PC-3 (cell line): Measurements from ENCODE around the gene DCTN2. TPM values are rescaled to one million over a fixed set of nuclear protein-coding genes. Genes with fewer than 3 reads are reported as not detected.

Source experiments
- ATAC-seq: fragments of 200-7000 bp; cut with Tn5 transposase; 2 replicates; pipeline ENCODE4 v1.9.1; 2020; ENCODE audit warnings: mild to moderate bottlenecking, moderate library complexity
- BruUV-seq: library from RNA; stranded (reverse); fragments of 400-500 nt; replicated peaks from 2 replicates; lab custom pipeline; 2021; lab: Mats Ljungman, UMichigan
- CTCF ChIA-PET: fragments of 300-600 bp; sonication (Branson Sonifier 250); formaldehyde crosslinking; loops from one replicate; lab custom pipeline; 2022; ENCODE audit warnings: antibody characterized with exemption; lab: Charles Lee
- POLR2A ChIA-PET: fragments of 300-600 bp; sonication (Branson Sonifier 250); formaldehyde crosslinking; loops from one replicate; lab custom pipeline; 2022; ENCODE audit warnings: antibody characterized with exemption; ENCODE audit not compliant: unreplicated experiment; lab: Charles Lee
- DNase-seq: peaks from one replicate; pipeline ENCODE4 v3.0.0-alpha.2; 2015
- H2AFZ ChIP-seq: fragments of 300-600 bp; sonication (generic); 2 replicates; pipeline ENCODE4 v1.6.0; 2016; ENCODE audit warnings: antibody characterized with exemption, low read length
- H3F3A ChIP-seq: fragments of 300-600 bp; sonication (generic); one replicate; pipeline ENCODE4 v1.6.0; 2017; ENCODE audit warnings: antibody characterized with exemption, low read length, control low read depth, mild to moderate bottlenecking; ENCODE audit not compliant: unreplicated experiment
- H3K27ac ChIP-seq: fragments of 300-600 bp; sonication (generic); 2 replicates; pipeline ENCODE4 v1.5.1; 2016; ENCODE audit warnings: mild to moderate bottlenecking, low read length
- H3K27me3 ChIP-seq: fragments of 300-600 bp; sonication (generic); 2 replicates; pipeline ENCODE4 v1.6.1; 2016; ENCODE audit warnings: low read length, mixed read lengths
- H3K36me3 ChIP-seq: fragments of 300-600 bp; sonication (generic); 2 replicates; pipeline ENCODE4 v1.6.1; 2016; ENCODE audit warnings: low read depth, mixed run types, low read length, mixed read lengths
- H3K4me1 ChIP-seq: fragments of 300-600 bp; sonication (generic); 2 replicates; pipeline ENCODE4 v1.5.1; 2016; ENCODE audit warnings: low read length; ENCODE audit not compliant: insufficient read depth
- H3K4me2 ChIP-seq: fragments of 300-600 bp; sonication (generic); 2 replicates; pipeline ENCODE4 v1.6.0; 2016; ENCODE audit warnings: low read length
- H3K4me3 ChIP-seq: fragments of 300-600 bp; sonication (generic); 2 replicates; pipeline ENCODE4 v1.5.1; 2016; ENCODE audit warnings: mild to moderate bottlenecking, low read length, mixed read lengths
- H3K79me2 ChIP-seq: fragments of 300-600 bp; sonication (generic); 2 replicates; pipeline ENCODE4 v1.6.1; 2017; ENCODE audit warnings: low read length, mixed read lengths
- H3K9ac ChIP-seq: fragments of 300-600 bp; sonication (generic); 2 replicates; pipeline ENCODE4 v1.6.0; 2016; ENCODE audit warnings: mild to moderate bottlenecking, low read length
- H3K9me2 ChIP-seq: fragments of 300-600 bp; sonication (generic); replicated peaks from 2 replicates; pipeline ENCODE4 v1.6.1; 2016; ENCODE audit warnings: mixed run types, low read length, mixed read lengths
- H3K9me3 ChIP-seq: fragments of 300-600 bp; sonication (generic); 2 replicates; pipeline ENCODE4 v1.6.1; 2016; ENCODE audit warnings: low read length, mixed read lengths
- H4K20me1 ChIP-seq: fragments of 300-600 bp; sonication (generic); 2 replicates; pipeline ENCODE4 v1.6.1; 2016; ENCODE audit warnings: low read length, mixed read lengths
- EZH2 ChIP-seq: fragments of 300-600 bp; sonication (generic); IDR thresholded peaks from one replicate; pipeline ENCODE4 v1.6.1; 2017; ENCODE audit warnings: antibody characterized with exemption, mild to moderate bottlenecking, low read length; ENCODE audit not compliant: unreplicated experiment
- EZH2phosphoT487 ChIP-seq: fragments of 300-600 bp; sonication (generic); IDR thresholded peaks from 2 replicates; pipeline ENCODE4 v1.6.1; 2018; ENCODE audit warnings: mild to moderate bottlenecking, antibody characterized with exemption, low read length, borderline replicate concordance
- intact Hi-C: fragments of 100-400 bp; cut with micrococcal nuclease; formaldehyde crosslinking; loops from 2 replicates; pipeline ENCODE4 v1.9.0; 2023
- total RNA-seq: library from RNA; depleted of rRNA; stranded (reverse); fragments of >200 nt; gene quantifications from 2 replicates; pipeline ENCODE4 v1.2.3, GENCODE V29; 2014
- TF ChIP-seq, protein P1 (sequence below): fragments of 300-600 bp; sonication (generic); conservative IDR thresholded peaks from 2 replicates; pipeline ENCODE4 v1.5.1; 2017; ENCODE audit warnings: antibody characterized with exemption, low read depth, mild to moderate bottlenecking, low read length

DCTN2 gene
- total RNA-seq, 1 experiment from 2014 or later: 88.5 TPM

DNA sequence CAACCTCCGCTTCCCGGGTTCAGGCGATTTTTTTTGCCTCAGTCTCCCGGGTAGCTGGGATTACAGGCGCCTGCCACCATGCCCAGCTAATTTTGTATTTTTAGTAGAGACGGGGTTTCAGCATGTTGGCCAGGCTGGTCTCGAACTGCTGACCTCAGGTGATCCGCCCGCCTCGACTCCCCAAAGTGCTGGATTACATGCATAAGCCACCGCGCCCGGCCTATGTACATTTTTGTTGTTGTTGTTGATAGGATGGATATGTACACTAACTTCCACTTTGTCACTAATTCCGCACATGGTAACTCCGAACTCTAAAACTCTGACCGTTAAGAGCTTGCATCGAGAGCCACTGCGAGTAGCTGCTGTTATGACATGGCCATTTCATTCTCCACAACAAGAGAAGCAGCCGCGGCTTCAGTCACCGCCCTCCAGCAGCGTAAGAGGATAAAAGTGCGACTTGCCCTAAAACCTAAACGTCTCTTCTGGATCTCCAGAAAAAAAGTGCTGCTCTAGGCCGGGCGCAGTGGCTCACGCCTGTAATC, 59.9 kb downstream of the DCTN2 start:
- H3K9me3 ChIP-seq: no peaks in the 10 kb centered on the region
- BruUV-seq: no TSS peak
- DNase-seq: no peak
- H3K4me2 ChIP-seq: peak overlapping the region; percentile 54; the same call in 1 of the 2 replicates
- H3K4me3 ChIP-seq: peak overlapping the region; percentile 91; the same call in 1 of the 2 replicates
- ATAC-seq: no peak
- peaks cover 10% of the 10 kb centered on the region for H3K4me1 ChIP-seq
- ChIA-PET POLR2A (no interaction called here), CTCF (interaction anchor here (0.6 kb wide), 1 partner anchor 222 kb away, joined by 3 read pairs; no protein-coding TSS in a partner anchor)
- intact Hi-C loops: no loop called here
- no peak for TF ChIP-seq EZH2phosphoT487
- no peak overlapping the region for H3K27ac ChIP-seq
- no peaks in the 10 kb centered on the region for H3K27me3 ChIP-seq
- no peaks in the 10 kb centered on the region for H4K20me1 ChIP-seq
- no peaks in the 10 kb centered on the region for H3F3A ChIP-seq
- peak overlapping the region; percentile 73 for H2AFZ ChIP-seq
- H3K79me2 ChIP-seq: peaks cover 24% of the 10 kb centered on the region
- peaks cover 25% of the 10 kb centered on the region for H3K36me3 ChIP-seq
- no peak overlapping the region for H3K9ac ChIP-seq
- no peaks in the 10 kb centered on the region for H3K9me2 ChIP-seq

DNA sequence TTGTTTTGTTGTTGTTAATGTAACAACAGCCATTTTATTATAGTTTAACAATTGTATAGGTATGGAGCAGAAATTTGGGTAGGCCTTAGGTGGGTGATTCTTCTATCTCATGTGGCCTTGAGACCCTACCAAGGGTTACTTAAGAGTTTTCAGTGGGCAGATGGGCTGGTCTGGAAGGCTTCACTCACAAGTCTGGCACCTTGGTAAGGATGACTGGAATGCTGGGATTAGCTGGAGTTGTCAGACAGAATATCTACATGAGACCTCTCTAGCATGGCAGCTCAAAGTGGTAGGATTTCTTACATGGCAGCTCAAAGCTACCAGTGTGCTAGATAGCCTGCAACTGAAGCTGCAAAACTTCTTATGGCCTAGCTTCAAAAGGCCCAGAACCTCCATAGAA, 61.3 kb downstream of the DCTN2 start:
- no peaks in the 10 kb centered on the region for H3K9me2 ChIP-seq
- TF ChIP-seq, protein P1, sequence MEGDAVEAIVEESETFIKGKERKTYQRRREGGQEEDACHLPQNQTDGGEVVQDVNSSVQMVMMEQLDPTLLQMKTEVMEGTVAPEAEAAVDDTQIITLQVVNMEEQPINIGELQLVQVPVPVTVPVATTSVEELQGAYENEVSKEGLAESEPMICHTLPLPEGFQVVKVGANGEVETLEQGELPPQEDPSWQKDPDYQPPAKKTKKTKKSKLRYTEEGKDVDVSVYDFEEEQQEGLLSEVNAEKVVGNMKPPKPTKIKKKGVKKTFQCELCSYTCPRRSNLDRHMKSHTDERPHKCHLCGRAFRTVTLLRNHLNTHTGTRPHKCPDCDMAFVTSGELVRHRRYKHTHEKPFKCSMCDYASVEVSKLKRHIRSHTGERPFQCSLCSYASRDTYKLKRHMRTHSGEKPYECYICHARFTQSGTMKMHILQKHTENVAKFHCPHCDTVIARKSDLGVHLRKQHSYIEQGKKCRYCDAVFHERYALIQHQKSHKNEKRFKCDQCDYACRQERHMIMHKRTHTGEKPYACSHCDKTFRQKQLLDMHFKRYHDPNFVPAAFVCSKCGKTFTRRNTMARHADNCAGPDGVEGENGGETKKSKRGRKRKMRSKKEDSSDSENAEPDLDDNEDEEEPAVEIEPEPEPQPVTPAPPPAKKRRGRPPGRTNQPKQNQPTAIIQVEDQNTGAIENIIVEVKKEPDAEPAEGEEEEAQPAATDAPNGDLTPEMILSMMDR: no peak
- no peak for TF ChIP-seq EZH2phosphoT487
- H3F3A ChIP-seq: no peaks in the 10 kb centered on the region
- BruUV-seq: no TSS peak
- H3K36me3 ChIP-seq: peaks cover 14% of the 10 kb centered on the region; the same call in 1 of the 2 replicates
- no peak overlapping the region for H3K4me3 ChIP-seq
- no peak for DNase-seq
- H2AFZ ChIP-seq: no peak overlapping the region
- H3K27me3 ChIP-seq: 0 out of 2 replicates have a peak, but pooled peaks cover 1% of the 10 kb centered on the region
- ChIA-PET POLR2A (interaction anchor here (0.6 kb wide), 2 partner anchors 24 to 90 kb away, joined by 3 to 5 read pairs; no protein-coding TSS in a partner anchor), CTCF (interaction anchor here (0.6 kb wide), 1 partner anchor 30 kb away, joined by 3 read pairs; no protein-coding TSS in a partner anchor)
- H3K9me3 ChIP-seq: no peaks in the 10 kb centered on the region
- no peaks in the 10 kb centered on the region for H4K20me1 ChIP-seq
- peaks cover 24% of the 10 kb centered on the region for H3K79me2 ChIP-seq
- H3K9ac ChIP-seq: no peak overlapping the region
- no peak overlapping the region for H3K27ac ChIP-seq
- intact Hi-C loops: no loop called here
- H3K4me1 ChIP-seq: peaks cover 10% of the 10 kb centered on the region
- H3K4me2 ChIP-seq: no peak overlapping the region
- no peak for ATAC-seq

DNA sequence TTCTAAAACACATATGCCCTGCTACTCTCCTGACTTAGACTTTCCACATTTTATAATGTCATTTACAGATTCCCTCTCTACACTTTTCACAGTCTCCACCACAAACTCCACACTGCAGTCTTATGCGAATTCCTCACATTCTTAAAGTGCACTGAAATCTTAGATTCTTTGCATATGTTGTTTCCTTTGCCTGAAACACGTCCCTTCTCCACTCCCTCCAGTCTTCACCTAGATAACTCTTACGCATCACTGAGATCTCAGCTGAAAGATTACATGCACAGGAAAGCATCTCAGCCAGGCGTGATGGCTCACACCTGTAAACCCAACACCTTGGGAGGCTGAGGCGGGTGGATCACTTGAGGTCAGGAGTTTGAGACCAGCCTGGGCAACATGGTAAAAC, 63.5 kb downstream of the DCTN2 start:
- Histone ChIP-seq H3K9me3 (no peaks in the 10 kb centered on the region), H3K27me3 (0 out of 2 replicates have a peak, but pooled peaks cover 4% of the 10 kb centered on the region), H3F3A (no peaks in the 10 kb centered on the region), H3K4me2 (no peak overlapping the region), H3K9ac (no peak overlapping the region), H2AFZ (no peak overlapping the region), H3K27ac (no peak overlapping the region), H4K20me1 (no peaks in the 10 kb centered on the region), H3K4me1 (no peaks in the 10 kb centered on the region), H3K36me3 (no peaks in the 10 kb centered on the region), H3K79me2 (peaks cover 6% of the 10 kb centered on the region), H3K9me2 (no peaks in the 10 kb centered on the region), H3K4me3 (no peak overlapping the region)
- CTCF ChIA-PET: no interaction called here
- DNase-seq (no peak), ATAC-seq (no peak)
- BruUV-seq: no TSS peak
- TF ChIP-seq, protein P1: no peak
- TF ChIP-seq EZH2 (no peak), EZH2phosphoT487 (no peak)
- intact Hi-C loops: no loop called here
- POLR2A ChIA-PET: no interaction called here
